HepG2 (cell line): Measurements from ENCODE around the gene VSX1.

Experiments used
- ATF2 ChIP-seq: sonication (generic); formaldehyde crosslinking; IDR thresholded peaks from 2 replicates; pipeline ENCODE4 v1.4.0; 2020; ENCODE audit warnings: missing genetic modification reagents
- CTCF ChIP-seq: sonication (generic); formaldehyde crosslinking; IDR thresholded peaks from 2 replicates; pipeline ENCODE4 v1.5.0; 2020; ENCODE audit warnings: mild to moderate bottlenecking, missing genetic modification reagents, moderate library complexity
- FIP1L1 ChIP-seq: fragments of 200-400 bp; formaldehyde crosslinking; IDR thresholded peaks from 2 replicates; pipeline ENCODE4 v1.6.1; 2018; ENCODE audit warnings: low read depth, mild to moderate bottlenecking, low read length, moderate library complexity, borderline replicate concordance; ENCODE audit not compliant: insufficient read depth
- RFX5 ChIP-seq: IDR thresholded peaks from 2 replicates; pipeline ENCODE4 v1.6.1; 2011; ENCODE audit warnings: low read depth, low read length, improper control_type of control experiment
- SOX5 ChIP-seq: IDR thresholded peaks from 2 replicates; pipeline ENCODE4 v1.6.1; 2016; ENCODE audit warnings: borderline replicate concordance
- ZC3H13 ChIP-seq: sonication (generic); formaldehyde crosslinking; IDR thresholded peaks from 2 replicates; pipeline ENCODE4 v1.8.1; 2023; ENCODE audit warnings: mild to moderate bottlenecking, missing genetic modification reagents, moderate library complexity
- ZNF382 ChIP-seq: sonication (generic); formaldehyde crosslinking; IDR thresholded peaks from 2 replicates; pipeline ENCODE4 v1.5.0; 2020; ENCODE audit warnings: missing genetic modification reagents, mild to moderate bottlenecking, borderline replicate concordance

GRCh38 chr20:25100914-25101313 is 19.0 kb upstream of the VSX1 start:
- TF ChIP-seq FIP1L1 (no peak), SOX5 (CRISPR knock-in tag) (no peak), ZNF382 (no peak), CTCF (CRISPR knock-in tag) (no peak), RFX5 (no peak), ZC3H13 (no peak), ATF2 (CRISPR knock-in tag) (no peak)
